DMS53 (cell line): ENCODE data around the gene SLC35A3.
"Not testable (repeated sequence)": the region's sequence is repeated elsewhere in the genome, so short reads cannot be mapped to it uniquely, and the experiment has no call there.

ENCODE experiments used
- DNase-seq: peaks from one replicate; lab custom pipeline; 2025; lab: John Stamatoyannopoulos, UW

The SLC35A3 gene

GRCh38 chr1:99969729-99970621 lies at the start of gene SLC35A3:
Gene SLC35A3, plus strand, starts transcription at chr1:99969996. Its CDS starts 23,559 bp downstream, at chr1:99993555.
- peak; percentile 96 for DNase-seq

- DNase-seq, result no peak
Observed at GRCh38 chr1:99934801-99935200, 35.0 kb upstream of the SLC35A3 start.

- DNase-seq, result no peak
Observed at GRCh38 chr1:99935534-99935933, 34.3 kb upstream of the SLC35A3 start.

GRCh38 chr1:99936071-99936470 lies 33.7 kb upstream of the SLC35A3 start:
- no peak for DNase-seq

- DNase-seq, result no peak
Observed at GRCh38 chr1:99942723-99943122, 27.1 kb upstream of the SLC35A3 start.

GRCh38 chr1:99943223-99943794 lies 26.5 kb upstream of the SLC35A3 start:
- peak; percentile 46 for DNase-seq

- DNase-seq, result no peak
Observed at GRCh38 chr1:99944192-99944591, 25.6 kb upstream of the SLC35A3 start.

- DNase-seq, result no peak
Observed at GRCh38 chr1:99945174-99945573, 24.6 kb upstream of the SLC35A3 start.

- no peak for DNase-seq
Observed at GRCh38 chr1:99950486-99950885, 19.3 kb upstream of the SLC35A3 start.

- DNase-seq, result no peak
Observed at GRCh38 chr1:99952522-99952921, 17.3 kb upstream of the SLC35A3 start.

- DNase-seq, result no peak
Observed at GRCh38 chr1:99955375-99955774, 14.4 kb upstream of the SLC35A3 start.

- DNase-seq, result no peak
Observed at GRCh38 chr1:99956755-99957154, 13.0 kb upstream of the SLC35A3 start.

- no peak for DNase-seq
Observed at GRCh38 chr1:99957818-99958217, 12.0 kb upstream of the SLC35A3 start.

- not testable (repeated sequence) for DNase-seq
Observed at GRCh38 chr1:99959189-99959705, 10.5 kb upstream of the SLC35A3 start.

- not testable (repeated sequence) for DNase-seq
Observed at GRCh38 chr1:99960260-99960659, 9.5 kb upstream of the SLC35A3 start.

GRCh38 chr1:99963041-99963795 lies 6.6 kb upstream of the SLC35A3 start:
- peak; percentile 22 for DNase-seq

GRCh38 chr1:99964806-99965205 lies 5.0 kb upstream of the SLC35A3 start:
- DNase-seq, result peak; percentile 46

GRCh38 chr1:99965646-99966375 lies 4.0 kb upstream of the SLC35A3 start:
- DNase-seq, result peak; percentile 78

- DNase-seq, result no peak
Observed at GRCh38 chr1:99968214-99968613, 1.6 kb upstream of the SLC35A3 start.

- DNase-seq, result peak; percentile 77
Observed at GRCh38 chr1:99969260-99969728, 502 bp upstream of the SLC35A3 start.

GRCh38 chr1:99970713-99971255 lies 988 bp downstream of the SLC35A3 start:
- no peak for DNase-seq
